GM10248 (cell line): Measurements from ENCODE around the gene SLC7A7.
"Not testable (repeated sequence)": the region's sequence is repeated elsewhere in the genome, so short reads cannot be mapped to it uniquely, and the experiment has no call there.

Experiments used
- CTCF ChIA-PET: fragments of 300-600 bp; sonication (Branson Sonifier 250); formaldehyde crosslinking; extraction: SDS; loops from one replicate; lab custom pipeline; 2021; ENCODE audit warnings: antibody characterized with exemption; lab: Yijun Ruan, JAX
- POLR2A ChIA-PET: fragments of 350-650 bp; sonication (Branson Sonifier 250); formaldehyde crosslinking; extraction: SDS; loops from one replicate; lab custom pipeline; 2020; ENCODE audit warnings: antibody characterized with exemption; lab: Yijun Ruan, JAX
- DNase-seq: peaks from one replicate; pipeline ENCODE4 v3.0.0; 2012; ENCODE audit errors: extremely low spot score
- CTCF ChIP-seq: IDR thresholded peaks from 2 replicates; pipeline ENCODE4 v1.5.1; 2012; ENCODE audit warnings: mild to moderate bottlenecking, low read depth; ENCODE audit errors: extremely low read depth, missing control alignments, control extremely low read depth

The SLC7A7 gene

DNA sequence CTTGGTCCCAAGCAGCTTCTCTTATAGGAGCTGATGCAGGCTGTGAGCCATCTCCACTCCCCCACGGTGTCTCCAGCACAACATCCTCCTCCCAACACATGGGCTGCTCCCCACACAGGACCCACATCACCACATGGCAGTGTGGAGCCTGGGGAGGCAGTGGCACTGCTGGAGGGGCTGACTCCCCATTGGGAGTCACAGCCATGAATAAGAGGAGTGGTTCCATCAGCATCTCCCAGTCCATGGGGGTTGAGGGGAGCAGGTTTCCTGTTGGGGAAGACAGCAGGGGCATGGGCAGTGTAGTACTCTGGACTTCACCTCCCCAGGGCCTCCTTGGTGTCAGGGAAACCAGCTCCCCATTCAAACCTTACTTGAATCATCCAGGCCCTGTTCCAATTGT, 89.2 kb downstream of the SLC7A7 start:
- ChIA-PET CTCF (no interaction called here), POLR2A (no interaction called here)
- no peak for DNase-seq

GRCh38 chr14:22725374-22725773, 89.9 kb downstream of the SLC7A7 start:
- CTCF ChIA-PET, DNase-seq, POLR2A ChIA-PET: not testable (repeated sequence)

More for the DNA sequence above, 89.2 kb downstream of the SLC7A7 start:
- TF ChIP-seq CTCF = no peak

DNA sequence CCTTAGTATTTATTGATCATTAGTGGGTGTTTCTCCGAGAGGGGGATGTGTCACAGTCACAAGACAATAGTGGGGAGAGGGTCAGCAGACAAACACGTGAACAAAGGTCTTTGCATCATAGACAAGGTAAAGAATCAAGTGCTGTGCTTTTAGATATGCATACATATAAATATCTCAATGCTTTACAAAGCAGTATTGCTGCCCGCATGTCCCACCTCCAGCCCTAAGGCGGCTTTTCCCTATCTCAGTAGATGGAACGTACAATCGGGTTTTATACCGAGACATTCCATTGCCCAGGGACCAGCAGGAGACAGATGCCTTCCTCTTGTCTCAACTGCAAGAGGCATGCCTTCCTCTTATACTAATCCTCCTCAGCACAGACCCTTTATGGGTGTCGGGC, 90.4 kb downstream of the SLC7A7 start:
- CTCF ChIA-PET = interaction anchor here (1.0 kb wide), 1 partner anchor 35 kb away, joined by 3 read pairs; no protein-coding TSS in a partner anchor
- DNase-seq, POLR2A ChIA-PET: not testable (repeated sequence)

DNA sequence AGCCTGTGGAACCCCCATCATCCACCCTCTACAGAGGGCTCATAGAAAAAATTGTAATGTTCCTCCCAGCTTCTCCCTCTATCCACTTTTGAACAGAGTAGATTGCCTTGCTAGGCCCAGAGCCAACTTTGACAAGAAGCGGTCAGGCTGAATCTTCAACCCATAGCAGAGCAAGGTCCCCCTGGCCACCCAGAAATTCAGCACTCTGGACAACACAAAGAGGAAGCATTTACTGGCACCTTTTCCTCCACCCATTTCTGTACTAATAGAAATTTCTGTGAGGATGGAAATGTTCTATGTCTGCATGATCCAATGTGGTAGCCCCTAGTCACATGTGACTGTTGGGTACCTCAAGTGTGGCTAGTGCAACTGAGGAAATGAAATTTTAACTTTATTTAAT, 91.4 kb downstream of the SLC7A7 start:
- ChIA-PET CTCF (interaction anchor here (1.0 kb wide), 1 partner anchor 36 kb away, joined by 3 read pairs; no protein-coding TSS in a partner anchor), POLR2A (no interaction called here)
- TF ChIP-seq CTCF = no peak

More for the DNA sequence above, 91.4 kb downstream of the SLC7A7 start:
- DNase-seq = no peak
